ENCODE results near the gene PLA2G6. TPM values are rescaled to one million over a fixed set of nuclear protein-coding genes. Genes with fewer than 3 reads are reported as not detected.

Gene PLA2G6
- total RNA-seq, 1 experiment from 2014 or later = 2.5 TPM

GRCh38 chr22:38072322-38073149, 109.1 kb downstream of the PLA2G6 start:
- DNase-seq (ENCODE audit: low spot score) = no peak

- DNase-seq (ENCODE audit: low spot score) = no peak
Observed at GRCh38 chr22:38071421-38072321, 110.0 kb downstream of the PLA2G6 start.

- no peak for DNase-seq (ENCODE audit: low spot score)
Observed at GRCh38 chr22:38070250-38070921, 111.2 kb downstream of the PLA2G6 start.

- DNase-seq (ENCODE audit: low spot score) = no peak
Observed at GRCh38 chr22:38069372-38070249, 112.0 kb downstream of the PLA2G6 start.

GRCh38 chr22:38068641-38069371, 112.8 kb downstream of the PLA2G6 start:
- DNase-seq (ENCODE audit: low spot score) = no peak

- no peak for DNase-seq (ENCODE audit: low spot score)
Observed at GRCh38 chr22:38067761-38068360, 113.8 kb downstream of the PLA2G6 start.

- no peak for DNase-seq (ENCODE audit: low spot score)
Observed at GRCh38 chr22:38067028-38067415, 114.6 kb downstream of the PLA2G6 start.

- DNase-seq (ENCODE audit: low spot score) = no peak
Observed at GRCh38 chr22:38066381-38067027, 115.1 kb downstream of the PLA2G6 start.

GRCh38 chr22:38065539-38065938, 116.1 kb downstream of the PLA2G6 start:
- DNase-seq (ENCODE audit: low spot score) = no peak

GRCh38 chr22:38062791-38063190, 118.8 kb downstream of the PLA2G6 start:
- DNase-seq (ENCODE audit: low spot score) = no peak

Other genes with a start within 250 kb of the PLA2G6 start
- 0.41 and 1.1 TPM in 2 replicates for gene C22orf23, start 228.2 kb downstream of the PLA2G6 start, total RNA-seq (2014; rRNA removed; shearing (Covaris generic))
- 145 and 155 TPM in 2 replicates for gene POLR2F, start 228.1 kb downstream of the PLA2G6 start, total RNA-seq (2014; rRNA removed; shearing (Covaris generic))
- not detected in 2 replicates for gene SOX10, start 197.3 kb downstream of the PLA2G6 start, total RNA-seq (2014; rRNA removed; shearing (Covaris generic))
- gene PICK1, start 124.4 kb downstream of the PLA2G6 start, total RNA-seq (2014; rRNA removed; shearing (Covaris generic)) = 15.8 and 21.7 TPM in 2 replicates
- gene SLC16A8, start 97.6 kb downstream of the PLA2G6 start, total RNA-seq (2014; rRNA removed; shearing (Covaris generic)) = not detected in 2 replicates
- gene BAIAP2L2, start 71.1 kb downstream of the PLA2G6 start, total RNA-seq (2014; rRNA removed; shearing (Covaris generic)) = not detected in 2 replicates
- gene MAFF, start 20.2 kb upstream of the PLA2G6 start, total RNA-seq (2014; rRNA removed; shearing (Covaris generic)) = 3.9 and 7.4 TPM in 2 replicates
- 46.6 and 62.1 TPM in 2 replicates for gene TMEM184B, start 91.2 kb upstream of the PLA2G6 start, total RNA-seq (2014; rRNA removed; shearing (Covaris generic))
- 87.4 and 95.4 TPM in 2 replicates for gene CSNK1E, start 135.6 kb upstream of the PLA2G6 start, total RNA-seq (2014; rRNA removed; shearing (Covaris generic))